ENCODE results near the gene ACTMAP. TPM values are rescaled to one million over a fixed set of nuclear protein-coding genes. Genes with fewer than 3 reads are reported as not detected.

Gene ACTMAP
- total RNA-seq, 1 experiment from 2014 or later, result 16.8 TPM

DNA sequence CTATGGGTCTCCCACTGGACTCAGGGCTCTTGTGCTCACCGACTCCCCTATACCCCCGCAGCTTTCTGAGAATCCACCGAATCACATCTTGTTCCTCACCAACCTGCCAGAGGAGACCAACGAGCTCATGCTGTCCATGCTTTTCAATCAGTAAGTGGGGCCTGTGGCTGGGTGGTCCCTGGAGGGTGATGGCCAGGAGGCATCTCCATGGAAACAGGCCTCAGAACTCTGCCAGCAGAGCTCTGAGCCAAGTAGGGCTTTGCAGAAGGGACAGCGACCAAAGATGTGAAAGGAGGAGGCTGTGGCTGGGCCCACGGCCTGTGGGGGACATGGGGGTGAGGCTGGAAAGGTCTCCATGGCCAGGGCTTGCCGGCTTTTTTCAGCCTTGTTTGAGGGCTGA, 13.2 kb upstream of the ACTMAP start:
- BruUV-seq (replicated peaks), result no TSS peak

More for the DNA sequence above, 13.2 kb upstream of the ACTMAP start:
- no peaks in the 10 kb centered on the region for H3K4me1 ChIP-seq (ENCODE audit: control insufficient read depth in 1 of 2, insufficient read depth in 2 of 2, low read length in 2 of 2)
- H3K9me3 ChIP-seq (ENCODE audit: control insufficient read depth in 1 of 2, insufficient read depth in 1 of 2, low read depth in 1 of 2, low read length in 2 of 2), result no peaks in the 10 kb centered on the region
- ATAC-seq (no peak), DNase-seq (ENCODE audit: low read depth, low spot score) (no peak)
- no peak overlapping the region for H3K27ac ChIP-seq (ENCODE audit: low read depth, low read length)
- no peak overlapping the region for H3K4me3 ChIP-seq (replicated peaks in 1 of 2; ENCODE audit: low read depth in 1 of 2, low read length in 2 of 2)
- H3K79me2 ChIP-seq (ENCODE audit: insufficient read depth, low read length), result peaks cover 56% of the 10 kb centered on the region
- ChIA-PET RAD21 (ENCODE audit: low non-redundant PET in 1 of 2, low total read pairs in 2 of 2, uncharacterized antibody in 2 of 2, unreplicated experiment in 2 of 2) (no interaction called here), POLR2A (no interaction called here), CTCF (no interaction called here)
- TF ChIP-seq, protein P1, sequence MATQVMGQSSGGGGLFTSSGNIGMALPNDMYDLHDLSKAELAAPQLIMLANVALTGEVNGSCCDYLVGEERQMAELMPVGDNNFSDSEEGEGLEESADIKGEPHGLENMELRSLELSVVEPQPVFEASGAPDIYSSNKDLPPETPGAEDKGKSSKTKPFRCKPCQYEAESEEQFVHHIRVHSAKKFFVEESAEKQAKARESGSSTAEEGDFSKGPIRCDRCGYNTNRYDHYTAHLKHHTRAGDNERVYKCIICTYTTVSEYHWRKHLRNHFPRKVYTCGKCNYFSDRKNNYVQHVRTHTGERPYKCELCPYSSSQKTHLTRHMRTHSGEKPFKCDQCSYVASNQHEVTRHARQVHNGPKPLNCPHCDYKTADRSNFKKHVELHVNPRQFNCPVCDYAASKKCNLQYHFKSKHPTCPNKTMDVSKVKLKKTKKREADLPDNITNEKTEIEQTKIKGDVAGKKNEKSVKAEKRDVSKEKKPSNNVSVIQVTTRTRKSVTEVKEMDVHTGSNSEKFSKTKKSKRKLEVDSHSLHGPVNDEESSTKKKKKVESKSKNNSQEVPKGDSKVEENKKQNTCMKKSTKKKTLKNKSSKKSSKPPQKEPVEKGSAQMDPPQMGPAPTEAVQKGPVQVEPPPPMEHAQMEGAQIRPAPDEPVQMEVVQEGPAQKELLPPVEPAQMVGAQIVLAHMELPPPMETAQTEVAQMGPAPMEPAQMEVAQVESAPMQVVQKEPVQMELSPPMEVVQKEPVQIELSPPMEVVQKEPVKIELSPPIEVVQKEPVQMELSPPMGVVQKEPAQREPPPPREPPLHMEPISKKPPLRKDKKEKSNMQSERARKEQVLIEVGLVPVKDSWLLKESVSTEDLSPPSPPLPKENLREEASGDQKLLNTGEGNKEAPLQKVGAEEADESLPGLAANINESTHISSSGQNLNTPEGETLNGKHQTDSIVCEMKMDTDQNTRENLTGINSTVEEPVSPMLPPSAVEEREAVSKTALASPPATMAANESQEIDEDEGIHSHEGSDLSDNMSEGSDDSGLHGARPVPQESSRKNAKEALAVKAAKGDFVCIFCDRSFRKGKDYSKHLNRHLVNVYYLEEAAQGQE (IDR thresholded peaks at IDR 0.05; ENCODE audit: low read depth), result no peak
- TF ChIP-seq YY1 (IDR thresholded peaks at IDR 0.05; ENCODE audit: extremely low read depth, insufficient replicate concordance, low read depth, low read length), result no peak
- TF ChIP-seq CEBPB (IDR thresholded peaks at IDR 0.05; ENCODE audit: low read depth), result no peak
- TF ChIP-seq, protein P2, sequence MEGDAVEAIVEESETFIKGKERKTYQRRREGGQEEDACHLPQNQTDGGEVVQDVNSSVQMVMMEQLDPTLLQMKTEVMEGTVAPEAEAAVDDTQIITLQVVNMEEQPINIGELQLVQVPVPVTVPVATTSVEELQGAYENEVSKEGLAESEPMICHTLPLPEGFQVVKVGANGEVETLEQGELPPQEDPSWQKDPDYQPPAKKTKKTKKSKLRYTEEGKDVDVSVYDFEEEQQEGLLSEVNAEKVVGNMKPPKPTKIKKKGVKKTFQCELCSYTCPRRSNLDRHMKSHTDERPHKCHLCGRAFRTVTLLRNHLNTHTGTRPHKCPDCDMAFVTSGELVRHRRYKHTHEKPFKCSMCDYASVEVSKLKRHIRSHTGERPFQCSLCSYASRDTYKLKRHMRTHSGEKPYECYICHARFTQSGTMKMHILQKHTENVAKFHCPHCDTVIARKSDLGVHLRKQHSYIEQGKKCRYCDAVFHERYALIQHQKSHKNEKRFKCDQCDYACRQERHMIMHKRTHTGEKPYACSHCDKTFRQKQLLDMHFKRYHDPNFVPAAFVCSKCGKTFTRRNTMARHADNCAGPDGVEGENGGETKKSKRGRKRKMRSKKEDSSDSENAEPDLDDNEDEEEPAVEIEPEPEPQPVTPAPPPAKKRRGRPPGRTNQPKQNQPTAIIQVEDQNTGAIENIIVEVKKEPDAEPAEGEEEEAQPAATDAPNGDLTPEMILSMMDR (IDR thresholded peaks at IDR 0.05 in 2 of 3, conservative IDR thresholded peaks at IDR 0.05 in 1 of 3; ENCODE audit: borderline replicate concordance in 1 of 3, insufficient read depth in 1 of 3, low read depth in 2 of 3, low read length in 2 of 3), result no peak
- no peak overlapping the region for H3K9ac ChIP-seq (ENCODE audit: low read length)
- no peak overlapping the region for H3K4me2 ChIP-seq (ENCODE audit: low read length)
- H2AFZ ChIP-seq (ENCODE audit: low read depth, low read length, poor library complexity, severe bottlenecking), result no peak overlapping the region
- H4K20me1 ChIP-seq (ENCODE audit: insufficient read depth), result no peaks in the 10 kb centered on the region
- H3K36me3 ChIP-seq (ENCODE audit: control insufficient read depth in 1 of 2, insufficient read depth in 2 of 2, low read length in 2 of 2), result peaks cover 69 to 70% of the 10 kb centered on the region in 2 experiments
- no peaks in the 10 kb centered on the region for H3K9me2 ChIP-seq (ENCODE audit: insufficient read depth)
- no peaks in the 10 kb centered on the region for H3K27me3 ChIP-seq (ENCODE audit: insufficient read depth, low read length)
- intact Hi-C loops (cut with micrococcal nuclease), result no loop called here
